HepG2 (cell line): Measurements from ENCODE around the gene SLC16A3. TPM values are rescaled to one million over a fixed set of nuclear protein-coding genes. Genes with fewer than 3 reads are reported as not detected.

Experiments used
- ADNP ChIP-seq: sonication (generic); formaldehyde crosslinking; IDR thresholded peaks from 2 replicates; pipeline ENCODE4 v1.4.0; 2020; ENCODE audit warnings: missing genetic modification reagents
- ASH2L ChIP-seq: fragments of 300-600, 200-600 bp; sonication (generic); IDR thresholded peaks from 2 replicates; pipeline ENCODE4 v1.7.0; 2017; ENCODE audit warnings: low read depth, mild to moderate bottlenecking, moderate library complexity, mixed read lengths, low read length; ENCODE audit not compliant: insufficient read length
- EP300 ChIP-seq, 3 experiments: sonication (generic) in 1 of 3; formaldehyde crosslinking in 1 of 3; IDR thresholded peaks; 2 replicates each; pipeline versions ENCODE4 v1.5.1 to v1.6.1; 2011 to 2020; ENCODE audit warnings: low read depth in 2 of 3, low read length in 2 of 3, borderline replicate concordance in 1 of 3, improper control_type of control experiment in 1 of 3, mild to moderate bottlenecking in 1 of 3, missing genetic modification reagents in 1 of 3, moderate library complexity in 1 of 3
- ETV6 ChIP-seq: sonication (generic); formaldehyde crosslinking; conservative IDR thresholded peaks from 2 replicates; pipeline ENCODE4 v1.4.0; 2020; ENCODE audit warnings: missing genetic modification reagents
- HOXA3 ChIP-seq: sonication (generic); formaldehyde crosslinking; IDR thresholded peaks from 2 replicates; pipeline ENCODE4 v1.5.0; 2020; ENCODE audit warnings: missing genetic modification reagents
- MAF1 ChIP-seq: sonication (generic); formaldehyde crosslinking; IDR thresholded peaks from 2 replicates; pipeline ENCODE4 v1.5.0; 2020; ENCODE audit warnings: missing genetic modification reagents, borderline replicate concordance
- MED1 ChIP-seq: sonication (generic); formaldehyde crosslinking; IDR thresholded peaks from 2 replicates; pipeline ENCODE4 v1.4.0; 2020; ENCODE audit warnings: missing genetic modification reagents
- ONECUT2 ChIP-seq: sonication (generic); formaldehyde crosslinking; IDR thresholded peaks from 2 replicates; pipeline ENCODE4 v1.4.0; 2020; ENCODE audit warnings: missing genetic modification reagents
- PITX1 ChIP-seq: sonication (generic); formaldehyde crosslinking; IDR thresholded peaks from 2 replicates; pipeline ENCODE4 v1.5.1; 2020; ENCODE audit warnings: mild to moderate bottlenecking, missing genetic modification reagents
- RARA ChIP-seq: IDR thresholded peaks from 2 replicates; pipeline ENCODE4 v1.6.1; 2016; ENCODE audit warnings: missing genetic modification reagents, missing compliant biosample characterization
- SETDB1 ChIP-seq: sonication (generic); formaldehyde crosslinking; IDR thresholded peaks from 2 replicates; pipeline ENCODE4 v1.5.1; 2020; ENCODE audit warnings: missing genetic modification reagents, mild to moderate bottlenecking, borderline replicate concordance
- SNAPC5 ChIP-seq: sonication (generic); formaldehyde crosslinking; IDR thresholded peaks from 2 replicates; pipeline ENCODE4 v1.8.1; 2023; ENCODE audit warnings: mild to moderate bottlenecking, missing genetic modification reagents, borderline replicate concordance
- SRSF1 ChIP-seq: fragments of 200-400 bp; formaldehyde crosslinking; optimal IDR thresholded peaks from 2 replicates; pipeline ENCODE3; 2017; ENCODE audit warnings: mild to moderate bottlenecking, low read depth, low read length, moderate library complexity
- TFAP4 ChIP-seq: sonication (generic); IDR thresholded peaks from 2 replicates; pipeline ENCODE4 v1.6.1; 2016; ENCODE audit warnings: low read depth, borderline replicate concordance
- UBTF ChIP-seq: sonication (generic); formaldehyde crosslinking; IDR thresholded peaks from 2 replicates; pipeline ENCODE4 v1.4.0; 2020; ENCODE audit warnings: mild to moderate bottlenecking, missing genetic modification reagents
- XBP1 ChIP-seq: sonication (generic); formaldehyde crosslinking; IDR thresholded peaks from 2 replicates; pipeline ENCODE4 v1.5.0; 2020; ENCODE audit warnings: missing genetic modification reagents
- ZBTB4 ChIP-seq: sonication (generic); formaldehyde crosslinking; IDR thresholded peaks from 2 replicates; pipeline ENCODE4 v1.4.0; 2020; ENCODE audit warnings: missing genetic modification reagents, mild to moderate bottlenecking, borderline replicate concordance
- ZMYM3 ChIP-seq: sonication (generic); formaldehyde crosslinking; IDR thresholded peaks from 2 replicates; pipeline ENCODE4 v1.5.1; 2020; ENCODE audit warnings: mild to moderate bottlenecking, missing genetic modification reagents
- ZNF160 ChIP-seq: sonication (generic); formaldehyde crosslinking; IDR thresholded peaks from 2 replicates; pipeline ENCODE4 v1.8.0; 2022; ENCODE audit warnings: mild to moderate bottlenecking, inconsistent platforms, missing genetic modification reagents
- ZNF280B ChIP-seq: sonication (generic); formaldehyde crosslinking; IDR thresholded peaks from 2 replicates; pipeline ENCODE4 v1.5.0; 2020; ENCODE audit warnings: missing genetic modification reagents, mild to moderate bottlenecking, borderline replicate concordance
- polyA plus RNA-seq, 8 experiments: library from polyadenylated mRNA; depleted of rRNA in 3 of 8; stranded (reverse) in 7 of 8; unstranded in 1 of 8; fragments of >200 nt; fragmentation: Illumina TruSeq in 4 of 8; extraction: Trizol in 4 of 8; gene quantifications; 2 replicates each; pipeline versions ENCODE4 v1.2.1 to v1.2.3, GENCODE V29; 2011 to 2016; ENCODE audit warnings: low read depth in 4 of 8, missing spikeins in 1 of 8, mixed read lengths in 1 of 8; ENCODE audit not compliant: insufficient read depth in 1 of 8
- total RNA-seq, 5 experiments: library from RNA; depleted of rRNA; stranded (reverse); fragments of >200 nt; fragmentation: Illumina TruSeq; extraction: Trizol; gene quantifications; 2 replicates each; pipeline ENCODE4 v1.2.3, GENCODE V29; 2016; ENCODE audit warnings: low read depth in 1 of 5

SLC16A3 gene
- total and polyA plus RNA-seq, 2 of the 13 experiments (the other 11 are each of a cell fraction or from before 2014, with no cell fraction given): 242 to 349 TPM

GRCh38 chr17:82188001-82188961 lies 40.6 kb upstream of the SLC16A3 start (continued):
- TF ChIP-seq SRSF1 (no peak), TFAP4 (no peak), ADNP (no peak), RARA (peak; percentile 85), PITX1 (CRISPR knock-in tag) (peak; percentile 68; the same call in 1 of the 2 replicates), MAF1 (no peak), ASH2L (no peak), HOXA3 (CRISPR knock-in tag) (peak; percentile 57; the same call in 1 of the 2 replicates), ZBTB4 (CRISPR knock-in tag) (peak; percentile 80; the same call in 1 of the 2 replicates), MED1 (no peak), ZMYM3 (CRISPR knock-in tag) (peak; percentile 72; the same call in 1 of the 2 replicates), XBP1 (CRISPR knock-in tag) (no peak), UBTF (0 out of 2 replicates have a peak, but pooled peaks have one; percentile 8), ONECUT2 (CRISPR knock-in tag) (peak; percentile 94), ZNF160 (CRISPR knock-in tag) (no peak), ZNF280B (CRISPR knock-in tag) (no peak), SETDB1 (CRISPR knock-in tag) (no peak), ETV6 (no peak), EP300 (IDR thresholded peaks at IDR 0.05; ENCODE audit: low read depth in 2 of 2, low read length in 2 of 2) (no peak), EP300 (CRISPR knock-in tag; IDR thresholded peaks at IDR 0.05; ENCODE audit: borderline replicate concordance) (no peak), SNAPC5 (no peak)
